CD14-positive monocyte (primary cell): Measurements from ENCODE around the gene LYRM4. TPM values are rescaled to one million over a fixed set of nuclear protein-coding genes. Genes with fewer than 3 reads are reported as not detected.

Experiments
- DNase-seq, 3 donors: peaks; one replicate each; pipeline ENCODE4 v3.0.0-alpha.2; 2011 to 2022
- H2AFZ ChIP-seq: 2 replicates; pipeline ENCODE4 v1.6.0; 2012; ENCODE audit warnings: mild to moderate bottlenecking, low read depth, low read length, inconsistent platforms; ENCODE audit not compliant: insufficient read depth, poor library complexity, severe bottlenecking
- H3K27ac ChIP-seq, 2 donors: 1 replicate in 1 of 2; 2 replicates in 1 of 2; pipeline ENCODE4 v1.5.1; 2012 to 2013; ENCODE audit warnings: low read length in 2 of 2, control low read depth in 1 of 2, inconsistent platforms in 1 of 2, low read depth in 1 of 2, mild to moderate bottlenecking in 1 of 2
- H3K27me3 ChIP-seq, 2 donors: one replicate each; pipeline versions ENCODE4 v1.6.0 to v1.6.1; 2011 to 2013; ENCODE audit warnings: low read length in 2 of 2; ENCODE audit not compliant: control insufficient read depth in 2 of 2, insufficient read depth in 2 of 2
- H3K36me3 ChIP-seq, 2 donors: replicated peaks in 1 of 2; 1 replicate in 1 of 2; 2 replicates in 1 of 2; pipeline versions ENCODE4 v1.5.1 to v1.6.1; 2012 to 2013; ENCODE audit warnings: low read length in 2 of 2, control low read depth in 1 of 2, inconsistent platforms in 1 of 2, mild to moderate bottlenecking in 1 of 2; ENCODE audit not compliant: insufficient read depth in 2 of 2, control insufficient read depth in 1 of 2
- H3K4me1 ChIP-seq, 2 donors: 1 replicate in 1 of 2; 2 replicates in 1 of 2; pipeline versions ENCODE4 v1.5.1 to v1.6.1; 2012 to 2013; ENCODE audit warnings: low read length in 2 of 2, control low read depth in 1 of 2, inconsistent platforms in 1 of 2, mild to moderate bottlenecking in 1 of 2, moderate library complexity in 1 of 2; ENCODE audit not compliant: insufficient read depth in 2 of 2, control insufficient read depth in 1 of 2
- H3K4me2 ChIP-seq: replicated peaks from 2 replicates; pipeline ENCODE3; 2012; ENCODE audit warnings: low read length, moderate library complexity, mild to moderate bottlenecking; ENCODE audit not compliant: poor library complexity, severe bottlenecking; ENCODE audit errors: extremely low read depth
- H3K4me3 ChIP-seq, 3 experiments: fragments of 200-600 bp in 1 of 3; sonication (generic) in 1 of 3; replicated peaks in 1 of 3; 1 replicate in 2 of 3; 2 replicates in 1 of 3; pipeline ENCODE4 v1.5.1; 2011 to 2013; ENCODE audit warnings: low read length in 3 of 3, mild to moderate bottlenecking in 3 of 3, control low read depth in 2 of 3, low read depth in 2 of 3, inconsistent platforms in 1 of 3, moderate library complexity in 1 of 3
- H3K79me2 ChIP-seq: 2 replicates; pipeline ENCODE4 v1.6.0; 2012; ENCODE audit warnings: mild to moderate bottlenecking, control low read depth, inconsistent platforms, low read length, moderate library complexity; ENCODE audit not compliant: insufficient read depth
- H3K9ac ChIP-seq: 2 replicates; pipeline ENCODE4 v1.6.0; 2017; ENCODE audit warnings: low read length, mild to moderate bottlenecking; ENCODE audit not compliant: insufficient read depth, poor library complexity, severe bottlenecking
- H3K9me3 ChIP-seq, 2 donors: replicated peaks in 1 of 2; 1 replicate in 1 of 2; 2 replicates in 1 of 2; pipeline versions ENCODE4 v1.5.1 to v1.6.1; 2012 to 2013; ENCODE audit warnings: low read length in 2 of 2, control low read depth in 1 of 2; ENCODE audit not compliant: control insufficient read depth in 1 of 2, insufficient read depth in 1 of 2
- H4K20me1 ChIP-seq: 2 replicates; pipeline ENCODE4 v1.6.0; 2012; ENCODE audit warnings: mild to moderate bottlenecking, low read length, control low read depth, moderate library complexity; ENCODE audit not compliant: insufficient read depth
- H3K27ac Mint-ChIP-seq, 7 donors: one replicate each; pipeline ENCODE4 v1.8.0; 2020; ENCODE audit warnings: mild to moderate bottlenecking in 7 of 7, mixed read lengths in 7 of 7, moderate library complexity in 6 of 7, inconsistent platforms in 2 of 7
- H3K27me3 Mint-ChIP-seq, 3 donors: one replicate each; pipeline ENCODE4 v1.8.0; 2021 to 2022; ENCODE audit warnings: low read depth in 3 of 3, mild to moderate bottlenecking in 3 of 3, mixed read lengths in 3 of 3, moderate library complexity in 3 of 3, inconsistent platforms in 1 of 3
- H3K36me3 Mint-ChIP-seq, 2 donors: one replicate each; pipeline ENCODE4 v1.8.0; 2020; ENCODE audit warnings: mixed read lengths in 2 of 2, inconsistent platforms in 1 of 2, mild to moderate bottlenecking in 1 of 2
- H3K4me1 Mint-ChIP-seq: one replicate; pipeline ENCODE4 v1.8.0; 2020; ENCODE audit warnings: mild to moderate bottlenecking, mixed read lengths
- H3K4me3 Mint-ChIP-seq, 2 donors: one replicate each; pipeline ENCODE4 v1.8.0; 2020; ENCODE audit warnings: mild to moderate bottlenecking in 2 of 2, mixed read lengths in 2 of 2, moderate library complexity in 1 of 2
- H3K9me3 Mint-ChIP-seq, 7 donors: one replicate each; pipeline ENCODE4 v1.8.0; 2020 to 2022; ENCODE audit warnings: mixed read lengths in 7 of 7, mild to moderate bottlenecking in 6 of 7, moderate library complexity in 6 of 7, inconsistent platforms in 2 of 7
- CTCF ChIP-seq: fragments of 200-600 bp; IDR thresholded peaks from one replicate; pipeline ENCODE4 v1.8.0; 2022; ENCODE audit warnings: antibody characterized with exemption, mild to moderate bottlenecking
- WGBS: methylation state at CpG from one replicate; pipeline ENCODE4 v1.1.5; 2013; ENCODE audit warnings: missing lambda C conversion rate; ENCODE audit not compliant: insufficient coverage; 5-methylcytosine and 5-hydroxymethylcytosine counted together
- intact Hi-C, 2 donors: fragments of 100-400 bp; cut with micrococcal nuclease; formaldehyde crosslinking; loops; one replicate each; pipeline versions ENCODE4 v1.15.0 to v1.15.1; 2023
- polyA minus RNA-seq: library from RNA; depleted of rRNA, polyadenylated mRNA; stranded (reverse); fragments of >200 nt; gene quantifications from 2 replicates; pipeline ENCODE4 v1.2.3, GENCODE V29; 2012
- polyA plus RNA-seq, 3 donors: library from polyadenylated mRNA; depleted of rRNA in 1 of 3; unstranded in 2 of 3; stranded (reverse) in 1 of 3; fragments of 300-500 nt in 2 of 3; fragments of >200 nt in 1 of 3; fragmentation: Illumina TruSeq in 2 of 3; gene quantifications; 1 replicate in 2 of 3; 2 replicates in 1 of 3; pipeline ENCODE4 v1.2.3, GENCODE V29; 2012 to 2021
- total RNA-seq, 12 experiments: library from RNA in 1 of 12; stranded (reverse) in 1 of 12; fragments of 120-200 nt in 1 of 12; gene quantifications; one replicate each; pipeline ENCODE4 v1.2.4 and lab custom pipeline; 2013 to 2026; ENCODE audit warnings: mixed read lengths in 6 of 12, inconsistent platforms in 1 of 12

Gene LYRM4
- 19.5 TPM for total RNA-seq (2013)
- polyA plus RNA-seq = 10 to 100 TPM; 13.7 to 19.6 (median 18.1) TPM
- 4.2 and 4.8 TPM in 2 replicates for polyA minus RNA-seq
- total RNA-seq (lab: John Stamatoyannopoulos, UW) = 6.9 to 27.5 (median 10.5) reads per million in 11 experiments

- peaks cover 0 to 1% (median 0%) of the 10 kb centered on the region in 3 donors for H3K27me3 Mint-ChIP-seq
Observed at GRCh38 chr6:5260661-5261544, at the start of gene LYRM4, which contains the start of gene FARS2. LYRM4 (minus strand) TSS chr6:5260950; CDS start chr6:5260733, 217 bp downstream. FARS2 (plus strand) TSS chr6:5261513.

More at GRCh38 chr6:5260661-5261544, at the start of gene LYRM4, which contains the start of gene FARS2:
- H3K4me3 ChIP-seq = peak within 1 kb of the TSS; percentile 83 to 99 (median 91)
- no peaks in the 10 kb centered on the region for H3K9me3 Mint-ChIP-seq
- no peak for TF ChIP-seq CTCF
- H3K27me3 ChIP-seq = no peaks in the 10 kb centered on the region
- peaks cover 3 to 6% of the 10 kb centered on the region in 2 donors for H3K36me3 Mint-ChIP-seq
- H2AFZ ChIP-seq = peak within 1 kb of the TSS; percentile 100
- under 1% methylated on average over 78 of the region's 85 CpGs for WGBS
- peaks cover 19% of the 10 kb centered on the region for H3K4me1 Mint-ChIP-seq
- H3K27ac Mint-ChIP-seq = peak within 1 kb of the TSS; percentile 97 to 100 (median 100)
- no peaks in the 10 kb centered on the region for H3K9me3 ChIP-seq
- peak within 1 kb of the TSS; percentile 92 for H3K9ac ChIP-seq
- H3K4me3 Mint-ChIP-seq = peak within 1 kb of the TSS; percentile 95 to 98
- peak; percentile 81 to 87 (median 82) for DNase-seq
- H3K4me2 ChIP-seq = peak within 1 kb of the TSS; percentile 96
- intact Hi-C loops = loop anchor here (5.0 to 10.0 kb wide), 3 partner anchors 176 to 1666 kb away; partner anchors contain the start of genes CDYL (in 1 of the 2) and PPP1R3G (in 1 of the 2)
- no peaks in the 10 kb centered on the region for H3K36me3 ChIP-seq
- peaks cover 17 to 21% of the 10 kb centered on the region in 2 donors for H3K4me1 ChIP-seq
- H3K27ac ChIP-seq = peak within 1 kb of the TSS; percentile 77 to 96
- H4K20me1 ChIP-seq = no peaks in the 10 kb centered on the region
- peaks cover 50% of the 10 kb centered on the region for H3K79me2 ChIP-seq
